ENCODE data around the gene LILRA1.
"Not testable (repeated sequence)": the region's sequence is repeated elsewhere in the genome, so short reads cannot be mapped to it uniquely, and the experiment has no call there.

LILRA1 gene

DNA sequence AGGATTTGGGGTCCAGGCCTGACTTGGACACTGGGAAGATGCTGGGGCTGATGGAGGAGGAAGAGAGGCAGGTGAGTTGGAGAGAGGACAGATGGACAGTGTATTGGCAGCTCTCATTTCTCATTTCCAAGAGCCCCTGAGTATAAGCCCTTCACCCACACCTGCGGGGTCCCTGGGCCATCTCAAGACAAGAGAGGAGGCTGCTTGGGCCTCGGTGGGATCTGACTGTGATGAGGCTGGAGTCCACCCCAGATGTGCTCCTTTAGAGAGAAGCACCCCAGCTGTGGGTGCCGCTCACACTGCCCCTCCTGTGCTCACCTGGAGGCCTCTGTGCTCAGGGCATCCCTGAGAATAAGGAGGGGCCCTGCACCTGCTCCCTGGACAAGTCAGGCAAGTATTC, 16.1 kb upstream of the LILRA1 start:
- no peak for DNase-seq (ENCODE audit: low spot score)

GRCh38 chr19:54578268-54578667, 15.2 kb upstream of the LILRA1 start:
- not testable (repeated sequence) for DNase-seq (ENCODE audit: low spot score)

DNA sequence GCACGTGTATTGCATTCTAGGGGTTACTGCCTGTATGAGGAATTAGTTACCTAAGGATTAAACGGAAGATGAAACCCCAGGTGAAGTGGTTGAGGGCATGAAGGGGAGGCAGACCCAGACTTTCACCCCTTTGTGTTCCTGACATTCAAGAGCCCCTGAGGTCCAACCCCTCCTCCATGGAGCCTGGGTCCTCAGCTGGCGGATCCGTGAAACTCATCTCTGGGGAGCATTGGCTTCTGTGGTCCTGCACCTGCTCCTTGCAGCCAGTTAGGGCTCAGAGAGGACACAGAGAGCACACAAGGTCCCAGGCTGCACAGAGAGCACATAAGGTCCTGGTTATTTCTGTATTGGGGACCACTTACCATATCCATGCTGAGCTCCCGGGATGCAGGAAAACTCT, 7.0 kb upstream of the LILRA1 start:
- no peak for DNase-seq (ENCODE audit: low spot score)

GRCh38 chr19:54587026-54587425, 6.4 kb upstream of the LILRA1 start:
- no peak for DNase-seq (ENCODE audit: low spot score)

DNA sequence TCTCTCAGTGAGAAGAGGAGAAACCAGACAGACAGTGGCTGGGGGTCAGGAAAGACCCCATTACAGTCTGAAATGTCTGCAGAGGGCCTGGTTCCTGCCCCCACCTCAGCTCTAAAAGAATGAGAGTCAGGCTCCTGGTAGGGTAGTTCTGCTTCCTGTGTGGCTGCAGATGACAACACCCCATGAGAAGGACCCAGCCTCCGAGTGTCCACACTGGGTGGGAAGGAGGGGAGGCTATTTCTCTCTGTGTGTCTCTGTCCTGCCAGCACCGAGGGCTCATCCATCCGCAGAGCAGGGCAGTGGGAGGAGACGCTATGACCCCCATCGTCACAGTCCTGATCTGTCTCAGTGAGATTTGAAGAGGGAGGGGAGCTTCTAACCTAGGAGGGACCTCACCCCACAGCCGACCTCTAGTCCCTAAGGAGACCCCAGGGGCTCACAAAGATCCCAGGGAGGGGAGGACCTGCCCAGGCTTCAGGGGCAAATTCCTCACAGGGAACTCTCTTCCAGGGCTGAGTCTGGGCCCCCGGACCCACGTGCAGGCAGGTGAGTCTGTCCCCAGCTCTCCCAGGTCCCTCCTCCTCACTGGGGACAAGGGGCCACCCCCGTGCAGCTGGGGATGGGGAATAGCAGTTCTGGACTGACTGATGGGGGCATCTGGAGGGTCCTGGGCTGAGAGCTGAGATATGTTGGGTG, 647 bp downstream of the LILRA1 start:
- DNase-seq (ENCODE audit: low spot score) = not testable (repeated sequence)

GRCh38 chr19:54594737-54595136, 1.3 kb downstream of the LILRA1 start:
- no peak for DNase-seq (ENCODE audit: low spot score)

- DNase-seq (ENCODE audit: low spot score) = not testable (repeated sequence)
Observed at GRCh38 chr19:54595680-54596436, 2.4 kb downstream of the LILRA1 start.

DNA sequence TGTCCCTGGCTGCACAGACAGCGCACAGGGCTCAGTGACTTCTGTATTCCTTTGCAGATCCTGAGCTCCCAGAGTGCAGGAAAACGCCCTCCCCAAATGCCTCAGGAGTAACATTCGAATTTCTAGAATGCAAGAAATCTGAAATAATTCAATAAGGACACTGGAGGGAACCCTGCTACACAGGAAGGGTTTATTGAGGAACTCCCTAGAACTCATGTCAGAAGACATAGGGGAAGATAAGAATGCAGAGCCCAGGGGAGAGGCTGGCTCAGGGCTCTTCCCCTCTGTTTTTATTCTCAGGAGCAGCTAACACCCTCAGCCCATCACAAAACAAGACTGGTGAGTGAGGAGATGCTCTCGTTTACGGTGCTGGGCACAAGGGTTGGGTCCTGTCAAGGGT, 6.8 kb downstream of the LILRA1 start:
- DNase-seq (ENCODE audit: low spot score) = no peak

DNA sequence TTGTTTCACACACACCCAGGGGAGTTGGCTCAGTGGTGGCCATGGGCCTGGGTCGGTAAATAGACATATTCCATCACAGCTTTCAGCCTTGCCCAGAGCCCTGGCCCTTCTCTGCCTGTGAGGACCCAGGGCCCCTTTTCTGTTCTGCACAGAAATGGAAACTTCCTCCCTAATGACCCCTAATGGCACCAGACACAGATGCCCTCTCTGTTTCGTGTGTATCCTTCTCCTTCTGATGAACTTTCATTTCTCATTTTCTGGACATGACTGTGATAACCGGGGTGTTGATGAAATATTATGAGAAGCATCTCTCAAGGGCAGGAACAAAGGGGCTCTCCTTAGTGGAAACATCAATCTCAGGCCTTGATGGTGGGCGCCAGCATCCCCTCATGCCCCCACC, 12.8 kb downstream of the LILRA1 start:
- DNase-seq (ENCODE audit: low spot score) = no peak

DNA sequence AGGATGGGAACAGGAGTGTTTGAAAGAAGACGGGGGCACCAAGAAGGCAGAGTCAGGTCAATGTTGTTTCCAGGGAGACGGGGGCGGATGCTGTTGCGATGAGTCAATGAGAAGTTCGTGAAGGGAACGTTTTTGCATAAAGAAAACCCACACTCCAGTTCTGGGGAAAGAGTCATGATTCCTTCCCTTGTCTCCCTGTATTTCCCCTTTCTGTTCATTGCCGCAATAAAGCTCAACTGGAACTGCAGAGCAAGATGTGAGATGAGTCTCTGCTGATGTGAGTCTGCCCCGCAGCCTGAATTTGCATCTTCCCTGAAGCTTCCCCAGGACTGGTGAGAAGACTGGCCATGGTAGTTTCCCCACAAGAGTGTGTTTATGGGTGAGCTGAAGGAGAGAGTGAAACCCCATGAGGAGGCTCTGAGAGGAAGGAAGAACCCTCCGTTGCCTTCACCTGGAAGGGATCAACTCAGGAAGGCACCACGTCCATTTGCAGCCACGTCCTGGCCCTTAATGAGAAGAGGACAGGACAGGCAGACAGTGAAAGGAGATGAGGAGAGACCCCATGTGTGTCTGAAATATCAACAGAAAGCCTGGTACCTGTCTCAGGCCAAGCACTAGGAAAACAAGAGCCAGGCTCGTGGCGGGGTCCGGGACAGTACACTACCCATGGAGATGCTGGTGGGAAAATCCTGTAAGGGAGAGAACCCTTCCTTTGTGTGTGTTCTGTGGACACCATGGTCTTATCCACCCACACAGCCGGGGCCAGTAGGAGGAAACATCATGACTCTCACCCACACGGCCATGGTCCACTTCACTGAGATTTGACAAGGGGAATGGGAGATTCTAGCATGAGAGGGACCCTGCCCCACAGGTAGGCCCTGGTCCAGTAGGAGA, 13.7 kb downstream of the LILRA1 start:
- no peak for DNase-seq (ENCODE audit: low spot score)

DNA sequence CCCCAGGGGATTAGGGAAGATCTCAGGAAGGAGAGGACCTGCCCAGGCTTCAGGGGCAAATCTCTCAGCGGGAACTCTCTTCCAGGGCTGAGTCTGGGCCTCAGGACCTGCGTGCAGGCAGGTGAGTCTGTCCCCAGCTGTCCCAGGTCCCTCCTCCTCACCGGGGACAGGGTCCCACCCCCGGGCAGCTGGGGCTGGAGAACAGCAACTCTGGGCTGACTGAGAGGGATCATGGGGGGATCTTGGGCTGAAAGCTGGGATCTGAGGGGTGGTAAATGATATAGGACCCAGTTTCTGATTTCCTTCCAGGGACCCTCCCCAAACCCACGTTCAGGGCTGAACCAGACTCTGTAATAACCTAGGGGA, 14.3 kb downstream of the LILRA1 start:
- DNase-seq (ENCODE audit: low spot score) = no peak

GRCh38 chr19:54608205-54608604, 14.8 kb downstream of the LILRA1 start:
- DNase-seq (ENCODE audit: low spot score) = no peak

DNA sequence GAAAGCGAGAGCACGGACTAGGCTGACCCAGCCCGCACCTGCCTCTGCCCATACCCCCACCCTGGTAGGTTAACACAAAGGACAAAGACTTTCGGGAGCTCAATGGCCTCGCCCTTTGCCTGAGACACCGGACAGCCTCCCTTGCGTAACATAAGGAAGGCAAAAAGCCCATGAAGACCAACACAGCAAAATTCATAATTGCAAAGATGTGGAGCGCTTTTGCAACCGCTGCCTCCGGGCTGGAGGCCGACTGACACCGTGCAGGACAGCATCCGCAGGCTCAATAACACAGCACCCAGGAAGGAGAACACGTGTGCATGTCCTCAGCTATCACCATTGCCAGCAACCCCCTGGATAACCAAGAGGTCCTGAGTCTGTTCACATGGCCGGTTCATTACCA, 15.4 kb downstream of the LILRA1 start:
- DNase-seq (ENCODE audit: low spot score) = no peak

GRCh38 chr19:54609356-54609791, 15.9 kb downstream of the LILRA1 start:
- no peak for DNase-seq (ENCODE audit: low spot score)

DNA sequence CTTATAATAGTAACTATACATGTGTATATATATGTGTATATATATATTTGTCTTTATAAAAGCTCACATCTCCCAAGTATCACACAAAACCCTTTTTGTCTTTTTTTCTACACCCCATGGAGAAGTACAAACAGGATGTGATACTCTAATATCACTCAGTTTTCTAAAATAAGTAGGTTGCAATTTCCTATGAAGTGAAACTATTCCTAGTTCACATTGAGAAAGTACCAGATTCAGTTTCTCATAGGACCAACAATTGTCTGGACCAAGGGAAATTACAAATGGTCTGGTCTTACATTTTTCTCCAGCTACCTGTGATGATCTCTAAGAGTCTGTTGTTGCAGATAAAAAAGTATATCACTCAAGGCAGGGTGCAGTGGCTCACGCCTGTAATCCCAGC, 19.0 kb downstream of the LILRA1 start:
- DNase-seq (ENCODE audit: low spot score) = no peak

GRCh38 chr19:54614726-54615125, 21.3 kb downstream of the LILRA1 start:
- no peak for DNase-seq (ENCODE audit: low spot score)

DNA sequence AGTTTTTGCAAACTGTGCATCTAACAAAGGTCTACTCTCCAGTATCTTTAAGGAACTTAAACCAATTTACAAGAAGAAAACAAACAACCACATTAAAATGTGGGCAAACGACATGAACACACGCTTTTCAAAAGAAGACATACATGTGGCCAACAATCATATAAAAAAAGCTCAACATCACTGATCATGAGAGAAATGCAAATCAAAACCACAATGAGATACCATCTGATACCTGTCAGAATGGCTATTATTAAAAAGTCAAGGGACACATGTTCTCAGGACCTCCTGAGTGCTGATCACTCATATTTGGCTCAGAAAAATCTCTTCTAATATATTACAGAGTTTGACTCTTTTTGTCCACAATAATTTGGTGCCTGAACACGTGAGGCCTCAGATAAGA, 22.6 kb downstream of the LILRA1 start:
- DNase-seq (ENCODE audit: low spot score) = no peak

GRCh38 chr19:54616821-54617560, 23.6 kb downstream of the LILRA1 start:
- DNase-seq (ENCODE audit: low spot score) = no peak

DNA sequence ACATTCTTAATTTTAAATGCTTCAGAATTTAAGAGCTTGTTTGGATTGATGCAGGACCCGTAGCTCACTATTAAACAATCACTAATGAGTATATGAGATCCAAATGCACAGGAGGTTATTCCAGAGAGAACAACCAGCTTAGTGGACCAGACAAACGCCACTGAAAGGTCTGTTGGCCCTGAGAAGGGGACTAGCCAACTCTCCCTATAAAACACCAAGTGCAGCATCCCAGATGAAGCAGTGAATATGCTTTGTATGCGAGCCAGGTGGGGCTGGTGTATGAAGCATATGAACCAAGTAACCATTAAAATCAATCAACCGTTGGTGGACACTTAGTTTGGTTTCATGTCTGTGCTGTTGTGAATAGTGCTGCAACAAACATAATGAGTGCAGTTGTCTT, 27.0 kb downstream of the LILRA1 start:
- no peak for DNase-seq (ENCODE audit: low spot score)

- no peak for DNase-seq (ENCODE audit: low spot score)
Observed at GRCh38 chr19:54622431-54622830, 29.0 kb downstream of the LILRA1 start.

DNA sequence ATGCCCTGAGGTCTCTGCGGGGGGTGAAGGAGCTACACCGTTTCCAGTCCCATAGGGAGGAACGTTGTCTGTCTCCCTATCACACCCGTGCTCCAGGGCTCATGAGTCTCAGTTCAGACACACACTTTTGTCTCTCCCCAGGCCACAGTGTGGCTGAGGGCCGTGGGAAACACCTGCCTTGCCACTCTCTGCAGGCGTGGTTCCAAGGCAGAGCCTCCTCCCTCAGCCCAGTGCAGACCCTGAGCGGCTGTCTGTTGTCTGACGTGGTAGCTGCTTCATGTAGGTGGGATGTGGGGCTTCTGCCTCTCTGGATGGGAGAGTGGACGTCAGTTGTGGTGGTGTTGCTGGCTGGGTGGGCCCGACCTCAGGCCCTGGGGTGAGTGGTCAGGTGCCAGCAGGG, 30.8 kb downstream of the LILRA1 start:
- DNase-seq (ENCODE audit: low spot score) = not testable (repeated sequence)
